SKM-1 treated with dmso at 0.1 percent for 144 hours (cell line): ENCODE measurements around the gene RUVBL1.

Experiments used
- DNase-seq: peaks from one replicate; lab custom pipeline; 2025; ENCODE audit not compliant: unreplicated experiment; lab: John Stamatoyannopoulos, UW

RUVBL1 gene

GRCh38 chr3:128083980-128084674, 39.5 kb downstream of the RUVBL1 start:
- DNase-seq = no peak

- DNase-seq = no peak
Observed at GRCh38 chr3:128083396-128083795, 40.2 kb downstream of the RUVBL1 start.

- no peak for DNase-seq
Observed at GRCh38 chr3:128082546-128082945, 41.1 kb downstream of the RUVBL1 start.

- no peak for DNase-seq
Observed at GRCh38 chr3:128081846-128082245, 41.8 kb downstream of the RUVBL1 start.

GRCh38 chr3:128081226-128081625, 42.4 kb downstream of the RUVBL1 start:
- no peak for DNase-seq

GRCh38 chr3:128080323-128081080, 43.1 kb downstream of the RUVBL1 start:
- no peak for DNase-seq

GRCh38 chr3:128079823-128080222, 43.8 kb downstream of the RUVBL1 start:
- no peak for DNase-seq

- DNase-seq = no peak
Observed at GRCh38 chr3:128078875-128079274, 44.7 kb downstream of the RUVBL1 start.

GRCh38 chr3:128078322-128078721, 45.3 kb downstream of the RUVBL1 start:
- DNase-seq = no peak

GRCh38 chr3:128077665-128078064, 45.9 kb downstream of the RUVBL1 start:
- DNase-seq = no peak

GRCh38 chr3:128077202-128077624, 46.4 kb downstream of the RUVBL1 start:
- DNase-seq = peak; percentile 50

- no peak for DNase-seq
Observed at GRCh38 chr3:128076483-128077201, 47.0 kb downstream of the RUVBL1 start.

GRCh38 chr3:128075522-128076482, 47.8 kb downstream of the RUVBL1 start:
- no peak for DNase-seq

GRCh38 chr3:128074851-128075521, 48.6 kb downstream of the RUVBL1 start:
- no peak for DNase-seq

GRCh38 chr3:128073807-128074206, 49.8 kb downstream of the RUVBL1 start:
- DNase-seq = no peak

GRCh38 chr3:128073185-128073725, 50.4 kb downstream of the RUVBL1 start:
- DNase-seq = no peak

- no peak for DNase-seq
Observed at GRCh38 chr3:128072454-128073184, 51.0 kb downstream of the RUVBL1 start.

- DNase-seq = no peak
Observed at GRCh38 chr3:128071771-128072453, 51.7 kb downstream of the RUVBL1 start.
